Stimulated activated CD8-positive, alpha-beta memory T cell treated with anti-CD3 and anti-CD28 coated beads, Interleukin-4, amount 100 ng/mL, for 24 hours (primary cell): ENCODE results near the gene TNRC6B.
"Not testable (repeated sequence)": the region's sequence is repeated elsewhere in the genome, so short reads cannot be mapped to it uniquely, and the experiment has no call there.

ENCODE experiments used
- DNase-seq: peaks from one replicate; pipeline ENCODE4 v3.0.0-alpha.2; 2020; ENCODE audit warnings: low read depth

The TNRC6B gene, protein sequence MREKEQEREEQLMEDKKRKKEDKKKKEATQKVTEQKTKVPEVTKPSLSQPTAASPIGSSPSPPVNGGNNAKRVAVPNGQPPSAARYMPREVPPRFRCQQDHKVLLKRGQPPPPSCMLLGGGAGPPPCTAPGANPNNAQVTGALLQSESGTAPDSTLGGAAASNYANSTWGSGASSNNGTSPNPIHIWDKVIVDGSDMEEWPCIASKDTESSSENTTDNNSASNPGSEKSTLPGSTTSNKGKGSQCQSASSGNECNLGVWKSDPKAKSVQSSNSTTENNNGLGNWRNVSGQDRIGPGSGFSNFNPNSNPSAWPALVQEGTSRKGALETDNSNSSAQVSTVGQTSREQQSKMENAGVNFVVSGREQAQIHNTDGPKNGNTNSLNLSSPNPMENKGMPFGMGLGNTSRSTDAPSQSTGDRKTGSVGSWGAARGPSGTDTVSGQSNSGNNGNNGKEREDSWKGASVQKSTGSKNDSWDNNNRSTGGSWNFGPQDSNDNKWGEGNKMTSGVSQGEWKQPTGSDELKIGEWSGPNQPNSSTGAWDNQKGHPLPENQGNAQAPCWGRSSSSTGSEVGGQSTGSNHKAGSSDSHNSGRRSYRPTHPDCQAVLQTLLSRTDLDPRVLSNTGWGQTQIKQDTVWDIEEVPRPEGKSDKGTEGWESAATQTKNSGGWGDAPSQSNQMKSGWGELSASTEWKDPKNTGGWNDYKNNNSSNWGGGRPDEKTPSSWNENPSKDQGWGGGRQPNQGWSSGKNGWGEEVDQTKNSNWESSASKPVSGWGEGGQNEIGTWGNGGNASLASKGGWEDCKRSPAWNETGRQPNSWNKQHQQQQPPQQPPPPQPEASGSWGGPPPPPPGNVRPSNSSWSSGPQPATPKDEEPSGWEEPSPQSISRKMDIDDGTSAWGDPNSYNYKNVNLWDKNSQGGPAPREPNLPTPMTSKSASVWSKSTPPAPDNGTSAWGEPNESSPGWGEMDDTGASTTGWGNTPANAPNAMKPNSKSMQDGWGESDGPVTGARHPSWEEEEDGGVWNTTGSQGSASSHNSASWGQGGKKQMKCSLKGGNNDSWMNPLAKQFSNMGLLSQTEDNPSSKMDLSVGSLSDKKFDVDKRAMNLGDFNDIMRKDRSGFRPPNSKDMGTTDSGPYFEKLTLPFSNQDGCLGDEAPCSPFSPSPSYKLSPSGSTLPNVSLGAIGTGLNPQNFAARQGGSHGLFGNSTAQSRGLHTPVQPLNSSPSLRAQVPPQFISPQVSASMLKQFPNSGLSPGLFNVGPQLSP (N-terminal part only)

DNA sequence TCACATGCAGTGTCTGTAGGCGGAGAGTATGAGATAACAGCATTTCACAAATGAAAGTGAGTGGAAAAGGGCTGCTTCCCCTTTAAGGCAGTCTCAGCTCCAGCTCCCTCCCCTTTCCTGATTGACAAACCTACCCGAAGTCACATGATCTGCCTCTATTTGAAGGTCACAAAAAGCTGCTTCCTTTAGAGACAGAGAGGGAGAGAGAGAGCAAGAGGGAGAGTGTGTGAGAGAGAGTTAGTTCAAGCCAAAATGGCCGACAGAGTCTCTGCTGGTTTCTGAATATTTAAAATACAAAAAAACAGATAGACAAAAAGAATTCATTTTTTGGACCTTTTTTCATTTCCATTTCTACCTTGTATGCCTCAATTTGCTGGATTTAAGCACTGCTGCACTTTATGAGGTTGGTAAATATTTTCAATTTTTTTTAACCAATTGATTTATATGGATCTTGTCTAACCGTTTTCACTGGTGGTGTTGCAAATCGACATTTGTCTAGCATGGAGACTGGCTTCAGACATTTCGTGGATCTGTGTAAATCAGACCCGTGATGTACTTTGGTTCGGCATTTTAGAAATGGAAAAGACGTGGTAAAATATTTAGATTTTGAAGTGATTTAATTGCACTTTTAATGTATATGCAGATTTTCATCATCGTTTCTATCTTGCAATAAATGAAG, at the start of gene TNRC6B:
TNRC6B (plus strand) TSS at position 188 of the 679 bp plus-strand sequence; CDS start at position 399, 211 bp downstream.
- peak; percentile 40 for DNase-seq

DNA sequence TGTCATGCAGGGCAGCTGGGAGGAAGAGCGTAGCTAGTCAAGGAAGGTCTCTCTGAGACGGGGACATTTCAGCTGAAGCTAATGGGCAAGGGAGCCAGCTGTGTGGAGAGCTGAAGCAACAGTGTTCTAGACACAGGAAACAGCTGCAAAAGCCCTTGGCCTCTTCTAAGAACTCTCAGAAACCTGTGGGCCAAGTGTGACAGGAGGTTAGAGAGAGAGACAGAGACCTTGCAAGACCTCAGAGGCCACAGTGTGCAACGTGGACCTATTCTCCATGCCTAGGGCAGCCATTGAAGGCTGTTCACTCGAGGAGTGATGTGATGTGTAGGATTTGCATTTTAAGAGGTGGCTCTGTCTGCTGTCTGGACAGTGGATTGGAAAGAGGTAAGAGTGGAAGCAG, 48.7 kb upstream of the TNRC6B start:
- DNase-seq: no peak

DNA sequence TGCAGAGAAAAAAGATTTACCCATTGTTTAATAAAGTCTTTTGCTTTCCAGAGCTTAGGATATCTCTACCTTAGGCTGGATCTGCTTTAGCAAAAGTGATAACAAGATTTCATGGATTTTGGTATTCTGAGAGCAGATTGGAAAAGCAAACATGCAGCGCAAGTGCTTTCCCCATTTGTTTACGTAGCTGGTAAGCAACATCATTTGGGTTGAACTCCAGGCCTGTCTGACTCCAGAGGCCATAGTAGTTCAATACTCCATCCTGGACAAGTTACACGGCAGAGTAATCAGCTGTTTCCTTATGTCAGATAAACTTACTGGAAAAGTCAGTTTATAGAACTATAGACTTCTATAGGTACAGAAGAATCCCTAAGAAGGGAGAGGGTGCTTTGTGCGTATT, 40.6 kb upstream of the TNRC6B start:
- DNase-seq: no peak

DNA sequence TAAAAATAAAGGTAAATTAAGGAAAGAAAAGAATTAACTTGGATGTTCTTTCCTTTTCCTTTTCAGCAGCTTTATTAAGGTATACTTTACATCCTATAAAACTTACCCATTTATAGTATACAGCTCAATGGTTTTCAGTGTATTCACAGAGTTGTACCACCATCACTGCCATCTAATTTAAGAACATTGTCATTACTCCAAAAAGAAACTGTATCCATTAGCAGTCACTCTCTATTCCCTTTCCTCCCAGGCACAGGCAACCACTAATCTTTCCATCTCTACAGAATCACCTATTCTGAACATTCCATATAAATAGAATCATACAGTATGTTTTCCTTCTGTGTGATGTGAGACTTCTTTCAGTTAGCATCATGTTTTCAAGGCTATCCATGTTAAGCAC, 38.9 kb upstream of the TNRC6B start:
- DNase-seq: no peak

DNA sequence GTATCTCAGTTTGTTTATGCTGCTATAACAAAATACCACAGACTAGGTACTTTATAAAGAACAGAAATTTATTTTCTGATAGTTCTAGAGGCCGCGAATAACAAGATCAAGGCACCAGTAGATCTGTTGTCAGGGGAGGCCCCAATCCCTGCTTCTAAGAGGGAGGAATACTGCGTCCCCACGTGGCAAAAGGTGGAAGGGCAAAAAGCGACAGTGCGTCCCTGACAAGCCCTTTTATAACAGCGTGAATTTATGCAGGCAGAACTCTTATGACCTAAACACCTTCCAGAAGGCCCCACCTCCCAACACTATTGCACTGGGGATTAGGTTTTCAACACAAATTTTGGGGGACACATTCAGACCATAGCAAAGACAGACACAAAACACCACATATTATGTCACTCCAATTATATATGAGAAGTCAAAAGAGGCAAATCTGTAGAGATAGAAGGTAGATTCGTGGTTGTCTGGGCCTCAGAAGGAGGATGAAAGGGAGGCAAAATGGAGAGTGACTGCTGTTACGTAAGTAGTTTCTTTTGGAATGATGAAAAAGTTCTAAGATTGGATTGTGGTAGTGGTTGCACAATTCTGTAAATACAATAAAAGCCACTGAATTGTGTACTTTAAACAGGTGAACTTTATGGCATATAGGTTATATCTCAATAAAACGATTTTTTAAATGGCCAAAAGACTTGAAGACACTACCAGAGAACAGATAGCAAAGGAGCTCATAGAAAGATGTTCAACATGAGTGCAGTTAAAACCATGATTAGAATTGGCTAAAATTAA, 30.1 kb upstream of the TNRC6B start:
- no peak for DNase-seq

DNA sequence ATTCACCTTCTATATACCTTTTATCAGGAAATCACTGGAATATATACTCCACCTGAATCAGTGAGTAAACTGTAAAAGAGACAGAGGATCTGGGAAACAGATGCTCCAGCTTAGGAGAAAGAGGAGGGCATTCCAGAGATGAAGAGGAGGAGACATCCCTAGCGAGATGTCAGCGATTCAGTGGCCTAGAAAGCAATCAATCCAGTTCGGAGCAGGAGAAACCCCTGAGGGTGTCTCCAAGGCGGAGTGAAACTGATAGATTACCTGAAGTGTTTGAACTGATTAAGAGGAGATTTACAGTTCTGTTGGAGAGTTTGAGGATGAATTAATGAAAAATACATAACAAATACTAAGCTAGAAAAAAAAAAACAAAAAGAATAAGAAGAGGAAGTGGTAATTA, 24.5 kb upstream of the TNRC6B start:
- no peak for DNase-seq

DNA sequence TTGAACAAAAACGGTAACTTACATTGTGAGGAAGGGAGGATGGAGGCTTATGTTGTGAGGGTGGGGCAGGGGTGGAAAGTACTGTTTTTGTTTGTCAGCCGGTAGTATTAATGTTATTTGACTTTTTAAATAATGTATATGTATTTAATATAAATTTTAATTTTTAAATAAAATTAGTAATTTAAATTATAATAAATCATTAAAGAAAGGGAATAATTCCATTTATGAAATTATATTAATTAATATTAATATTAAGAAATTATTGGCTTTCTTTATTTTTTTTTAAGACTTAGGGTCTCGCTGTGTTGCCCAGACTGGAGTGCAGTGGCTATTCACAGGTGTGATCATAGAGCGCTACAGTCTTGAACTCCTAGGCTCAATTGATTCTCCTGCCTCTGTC, 24.0 kb upstream of the TNRC6B start:
- no peak for DNase-seq

DNA sequence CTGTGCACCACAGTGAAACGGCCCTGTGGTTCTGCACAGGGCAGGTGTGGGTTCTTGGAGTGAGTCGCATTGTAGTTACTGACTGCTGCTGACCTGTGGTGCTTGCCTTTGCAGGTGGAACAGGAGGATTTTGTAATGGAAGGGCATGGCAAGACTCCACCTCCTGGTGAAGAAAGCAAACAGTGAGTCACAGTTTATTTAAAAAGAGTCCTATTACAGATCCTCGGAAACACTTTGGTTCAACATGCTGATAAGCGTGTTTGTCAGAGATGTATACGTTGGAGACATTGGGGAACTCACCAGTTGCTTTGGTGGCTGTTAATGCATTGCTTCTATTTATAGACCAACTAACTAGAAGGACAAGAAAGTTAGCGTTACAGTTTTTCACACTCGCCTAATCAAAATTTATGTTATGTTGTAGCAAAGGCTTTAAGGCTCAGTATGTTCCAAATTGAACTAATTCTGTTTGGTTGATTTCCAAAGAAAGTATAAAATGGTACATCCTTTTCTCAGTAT, 21.7 kb upstream of the TNRC6B start:
- DNase-seq: no peak

DNA sequence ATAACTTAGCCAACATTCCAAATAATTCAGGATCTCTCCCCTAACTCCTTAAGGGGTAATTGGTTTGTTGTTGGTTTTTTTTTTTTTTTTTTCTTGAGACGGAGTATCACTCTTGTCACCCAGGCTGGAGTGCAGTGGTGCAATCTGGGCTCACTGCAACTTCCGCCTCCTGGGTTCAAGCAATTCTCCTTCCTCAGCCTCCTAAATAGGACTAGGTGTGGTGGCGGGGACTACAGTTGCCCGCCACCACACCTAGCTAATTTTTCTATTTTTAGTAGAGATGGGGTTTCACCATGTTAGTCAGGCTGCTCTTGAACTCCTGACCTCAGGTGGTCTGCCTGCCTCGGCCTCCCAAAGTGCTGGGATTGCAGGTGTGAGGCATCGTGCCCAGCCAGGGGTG, 21.0 kb upstream of the TNRC6B start:
- DNase-seq: not testable (repeated sequence)

DNA sequence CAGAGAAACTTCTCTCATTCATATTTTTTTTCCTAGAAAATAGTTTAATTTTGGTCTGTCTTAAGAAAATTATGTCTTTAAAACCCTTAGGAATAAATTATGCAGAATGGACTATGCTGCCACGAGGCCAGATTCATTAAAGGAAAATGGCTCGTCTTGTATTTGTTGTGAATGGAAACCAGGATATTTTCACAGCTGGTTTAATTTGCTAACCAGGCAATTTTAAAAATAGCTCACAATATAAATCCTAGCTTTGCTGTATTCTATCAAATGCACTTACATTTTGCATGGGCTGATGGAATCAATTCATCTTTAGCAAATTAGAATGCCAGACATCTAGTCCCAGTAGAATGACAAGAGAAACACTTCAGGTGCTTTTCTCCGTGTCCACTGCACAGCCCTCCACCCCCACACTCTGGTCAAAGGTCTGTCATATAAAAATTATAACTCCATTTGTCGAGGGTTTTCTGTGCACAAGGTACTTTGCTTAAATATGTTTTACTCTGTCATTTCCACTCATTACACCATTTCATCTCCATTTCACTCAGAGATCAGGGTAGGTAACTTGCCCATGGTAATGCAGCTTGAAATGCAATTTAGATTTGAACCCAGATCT, 20.3 kb upstream of the TNRC6B start:
- DNase-seq: no peak

DNA sequence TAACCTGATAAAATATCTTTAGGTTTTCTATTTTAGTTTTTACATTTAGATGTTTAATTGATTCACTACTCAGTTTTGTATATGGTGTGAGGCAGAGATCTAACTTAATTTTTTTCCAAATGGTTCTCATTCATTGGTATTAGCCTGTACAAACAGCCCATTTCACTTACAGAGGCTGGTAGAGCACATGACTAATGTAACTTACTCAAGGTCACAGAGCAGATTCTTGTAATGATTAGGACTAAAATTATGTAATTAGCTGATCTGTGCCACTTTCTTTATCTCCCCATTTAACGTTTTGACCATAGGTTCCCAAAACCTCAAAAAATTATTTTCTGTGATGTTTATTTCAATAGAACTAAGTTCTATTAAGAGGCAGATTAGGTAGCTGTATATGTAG, 16.5 kb upstream of the TNRC6B start:
- no peak for DNase-seq

DNA sequence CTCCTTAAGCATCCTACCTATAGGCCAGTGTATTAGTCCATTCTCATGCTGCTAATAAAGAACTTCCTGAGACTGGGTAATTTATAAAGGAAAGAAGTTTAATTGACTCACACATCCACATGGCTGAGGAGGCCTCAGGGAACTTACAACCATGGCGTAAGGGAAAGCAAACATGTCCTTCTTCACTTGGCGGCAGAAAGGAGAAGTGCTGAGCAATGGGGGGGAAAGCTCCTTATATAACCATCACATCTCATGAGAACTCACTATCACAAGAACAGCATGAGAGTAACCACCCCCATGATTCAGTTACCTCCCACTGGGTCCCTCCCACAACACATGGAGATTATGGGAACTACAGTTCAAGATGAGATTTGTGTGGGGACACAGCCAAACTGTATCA, 12.2 kb upstream of the TNRC6B start:
- DNase-seq: not testable (repeated sequence)

DNA sequence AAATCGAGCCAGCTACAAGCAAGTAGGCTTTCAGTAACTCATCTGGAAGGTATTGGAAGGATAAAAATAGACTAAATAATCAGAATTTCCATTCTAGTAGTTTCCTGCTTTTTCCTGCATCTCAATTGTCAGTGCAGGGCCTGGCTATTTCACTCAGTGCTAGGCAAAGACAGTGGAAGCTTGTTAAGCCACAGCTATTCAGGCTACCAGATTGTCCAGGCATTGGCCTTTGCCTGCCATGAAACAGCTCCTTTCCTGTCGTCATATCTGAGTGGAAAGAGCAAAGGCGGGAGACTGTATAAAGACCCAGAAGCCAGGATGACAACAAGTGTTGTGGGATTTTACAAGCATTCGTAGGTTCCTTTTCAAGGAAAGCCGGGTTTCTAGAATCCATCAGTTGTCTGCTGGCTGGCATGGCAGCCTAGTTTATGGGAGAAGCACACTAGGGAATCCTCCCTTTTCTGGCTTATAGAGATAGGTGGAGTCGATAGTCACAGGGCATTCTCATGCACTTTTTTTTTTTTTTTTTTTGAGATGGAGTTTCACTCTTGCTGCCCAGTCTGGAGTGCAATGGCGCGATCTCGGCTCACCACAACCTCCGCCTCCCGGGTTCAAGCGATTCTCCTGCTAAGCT, 2.0 kb upstream of the TNRC6B start:
- DNase-seq: no peak

DNA sequence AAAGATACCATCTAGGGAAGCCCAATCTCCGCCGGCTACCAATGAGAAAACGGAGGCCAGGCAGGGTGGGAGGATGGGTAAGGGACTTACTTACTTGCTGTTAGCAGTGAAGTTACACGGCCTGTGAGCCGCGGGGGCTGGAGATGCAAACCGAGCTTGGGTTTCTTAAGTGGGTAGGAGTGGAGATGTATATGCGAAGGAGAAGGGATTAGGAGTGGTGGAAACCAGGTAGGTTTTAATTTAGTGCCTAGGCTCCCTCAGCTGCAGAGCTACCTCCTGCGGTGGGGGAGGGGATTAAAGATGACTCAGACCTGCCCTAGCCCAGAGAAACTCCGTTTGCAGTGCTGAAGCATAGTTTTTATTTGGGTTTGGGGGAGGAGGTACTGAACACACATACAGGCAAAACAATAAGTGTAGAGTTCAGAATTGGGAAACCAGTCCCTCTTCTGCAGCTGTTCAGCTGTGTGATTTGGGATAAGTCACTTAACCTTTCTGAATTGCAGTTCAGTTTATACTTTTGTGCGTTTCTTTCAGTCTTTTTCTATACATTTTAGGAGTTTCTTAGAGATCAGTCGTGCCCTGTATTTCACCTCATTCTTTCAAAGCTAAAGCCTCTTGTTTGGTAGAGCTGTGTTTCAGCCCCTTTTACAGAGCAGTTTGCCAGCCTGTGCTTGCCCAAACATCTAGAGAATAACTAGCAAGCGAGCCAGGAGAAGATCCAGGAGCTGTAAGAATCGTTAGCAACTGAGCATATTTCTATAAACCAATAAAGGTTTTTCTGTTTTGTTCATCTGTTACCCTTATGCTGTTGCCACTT, 596 bp upstream of the TNRC6B start:
- DNase-seq: peak; percentile 57

DNA sequence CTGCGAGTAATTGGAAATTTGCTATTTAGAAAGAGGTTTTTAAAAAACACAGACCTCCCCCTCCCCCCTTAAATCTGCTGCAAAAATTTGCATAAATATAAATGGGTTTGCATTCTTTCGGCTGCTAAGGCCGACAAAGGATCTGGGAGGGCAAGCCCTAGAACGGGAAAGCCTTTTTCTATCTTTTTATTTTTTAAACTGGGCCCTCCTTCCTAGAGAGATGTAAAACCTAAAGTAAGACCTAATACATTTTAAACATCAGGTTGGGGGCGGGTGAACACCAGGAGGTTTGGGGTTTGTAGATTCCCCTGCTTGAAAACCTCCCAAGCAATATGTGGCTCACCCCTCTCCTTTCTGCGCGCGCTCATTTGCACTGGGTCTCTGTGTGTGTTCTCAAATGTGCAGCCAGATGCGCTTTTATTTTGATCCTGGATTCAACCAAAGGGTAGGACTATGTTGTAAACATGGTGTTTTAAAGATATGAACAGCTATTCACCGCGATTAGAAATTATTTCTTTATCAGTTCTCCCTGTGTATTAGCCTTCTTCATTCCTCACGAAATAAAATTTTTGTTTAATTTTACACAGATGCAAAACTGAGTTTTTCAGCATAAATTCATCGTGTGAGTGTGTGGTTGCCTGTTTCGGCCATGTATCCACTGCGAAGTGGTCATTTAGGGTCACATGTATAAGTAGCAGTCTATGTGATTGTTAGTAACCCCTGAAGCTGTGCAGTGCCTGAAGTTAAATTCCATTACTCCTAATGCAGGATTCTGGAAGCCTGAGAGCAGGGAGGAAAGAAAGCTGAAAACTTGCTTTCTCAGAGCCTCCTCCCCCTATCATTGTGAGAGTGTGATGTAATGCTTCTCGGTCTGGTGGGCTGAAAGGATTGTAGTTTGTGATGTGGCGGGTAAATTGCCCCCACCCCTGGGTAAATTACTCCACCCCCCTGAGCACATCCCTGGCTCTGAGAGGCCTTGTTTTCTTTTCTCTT, 988 bp downstream of the TNRC6B start:
- no peak for DNase-seq

DNA sequence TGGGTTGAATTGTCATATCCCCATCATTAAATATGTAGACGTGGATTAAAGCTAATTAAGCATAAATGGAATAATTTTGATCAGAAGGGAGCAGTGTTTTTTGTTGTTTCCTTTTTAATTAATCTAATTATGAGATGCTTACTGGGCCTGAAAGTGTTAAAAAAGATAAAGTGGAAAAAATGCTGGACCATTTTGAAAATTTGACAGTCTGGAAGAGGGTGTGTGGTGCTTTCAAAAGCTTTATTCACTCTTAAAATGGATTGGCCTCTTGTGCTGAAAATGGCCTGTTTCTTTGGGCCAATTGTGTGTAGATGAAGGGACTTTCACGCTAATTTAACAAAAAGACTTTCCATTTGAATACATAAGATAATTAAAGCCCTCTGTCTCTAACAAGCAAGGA, 1.8 kb downstream of the TNRC6B start:
- DNase-seq: no peak

DNA sequence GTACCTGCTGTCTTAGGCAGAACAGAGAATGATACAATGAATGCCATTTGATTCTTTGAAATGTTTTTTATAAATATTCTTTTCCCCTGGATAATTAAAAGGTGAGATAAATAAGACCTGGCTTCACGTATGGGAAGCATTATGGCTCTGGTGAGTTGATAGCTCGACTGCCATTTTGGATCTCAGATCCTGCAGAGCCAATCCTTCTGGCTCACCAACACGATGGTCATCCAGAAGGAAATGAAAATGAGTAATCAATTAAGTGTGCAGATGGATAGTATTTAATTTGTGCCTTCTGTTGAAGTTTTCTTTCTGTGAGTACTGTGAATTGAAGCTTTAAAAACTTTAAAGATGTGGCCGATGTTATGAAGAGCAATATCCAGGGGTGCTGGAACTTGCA, 2.7 kb downstream of the TNRC6B start:
- no peak for DNase-seq

DNA sequence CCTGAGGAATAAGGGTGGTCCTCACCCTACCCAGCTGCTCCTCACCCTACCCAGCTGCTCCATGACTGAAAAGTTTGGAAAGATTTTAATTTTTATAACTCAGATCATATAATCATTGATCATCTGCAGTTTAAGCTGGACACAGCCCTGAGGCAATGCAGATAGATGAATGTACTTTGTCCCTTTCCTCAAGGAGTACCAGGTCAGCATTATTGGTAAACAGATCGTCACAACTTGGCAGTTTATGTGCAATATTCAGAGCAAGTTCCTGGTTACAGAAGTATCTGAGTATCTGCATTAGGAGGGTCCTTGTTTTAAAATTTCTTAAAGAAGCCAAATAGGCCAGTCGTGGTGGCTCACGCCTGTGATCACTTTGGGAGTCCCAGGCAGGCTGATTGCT, 3.6 kb downstream of the TNRC6B start:
- no peak for DNase-seq
